ENCODE results near the gene PRSS22. TPM values are rescaled to one million over a fixed set of nuclear protein-coding genes. Genes with fewer than 3 reads are reported as not detected.

The PRSS22 gene
- total RNA-seq, 1 experiment from 2014 or later, result 141 TPM

- CTCF ChIA-PET, result no interaction called here
- H3K9me3 Mint-ChIP-seq (ENCODE audit: low read depth, unreplicated experiment), result no peaks in the 10 kb centered on the region
- peaks cover 40% of the 10 kb centered on the region for H3K4me1 Mint-ChIP-seq (ENCODE audit: low read depth, unreplicated experiment)
- H3K4me3 Mint-ChIP-seq (ENCODE audit: low read depth, unreplicated experiment), result no peak overlapping the region
- no peak for DNase-seq
- peaks cover 22% of the 10 kb centered on the region for H3K36me3 Mint-ChIP-seq (ENCODE audit: insufficient read depth, unreplicated experiment)
- no TSS peak for BruUV-seq (replicated peaks)
- intact Hi-C loops (cut with micrococcal nuclease; ENCODE audit: unreplicated experiment), result no loop called here
- no peak for TF ChIP-seq CTCF (IDR thresholded peaks at IDR 0.05; ENCODE audit: unreplicated experiment)
- H3K27me3 Mint-ChIP-seq (ENCODE audit: unreplicated experiment), result no peaks in the 10 kb centered on the region
- H3K27ac Mint-ChIP-seq (ENCODE audit: unreplicated experiment), result no peak overlapping the region
These were observed 14.4 kb downstream of the PRSS22 start for GRCh38 chr16:2843526-2843925.

GRCh38 chr16:2842340-2843000 is 15.5 kb downstream of the PRSS22 start:
- Mint-ChIP-seq H3K36me3 (ENCODE audit: insufficient read depth, unreplicated experiment) (peaks cover 25% of the 10 kb centered on the region), H3K9me3 (ENCODE audit: low read depth, unreplicated experiment) (no peaks in the 10 kb centered on the region), H3K27me3 (ENCODE audit: unreplicated experiment) (no peaks in the 10 kb centered on the region), H3K27ac (ENCODE audit: unreplicated experiment) (no peak overlapping the region), H3K4me1 (ENCODE audit: low read depth, unreplicated experiment) (peaks cover 50% of the 10 kb centered on the region), H3K4me3 (ENCODE audit: low read depth, unreplicated experiment) (no peak overlapping the region)
- no TSS peak for BruUV-seq (replicated peaks)
- CTCF ChIA-PET, result interaction anchor here (0.9 kb wide), 1 partner anchor 14 kb away, joined by 4 read pairs; no protein-coding TSS in a partner anchor
- TF ChIP-seq CTCF (IDR thresholded peaks at IDR 0.05; ENCODE audit: unreplicated experiment), result peak; percentile 33
- DNase-seq, result no peak
- intact Hi-C loops (cut with micrococcal nuclease; ENCODE audit: unreplicated experiment), result no loop called here

- H3K27me3 Mint-ChIP-seq (ENCODE audit: unreplicated experiment), result no peaks in the 10 kb centered on the region
- no peak for DNase-seq
- intact Hi-C loops (cut with micrococcal nuclease; ENCODE audit: unreplicated experiment), result no loop called here
- peaks cover 50% of the 10 kb centered on the region for H3K4me1 Mint-ChIP-seq (ENCODE audit: low read depth, unreplicated experiment)
- TF ChIP-seq CTCF (IDR thresholded peaks at IDR 0.05; ENCODE audit: unreplicated experiment), result no peak
- no peaks in the 10 kb centered on the region for H3K9me3 Mint-ChIP-seq (ENCODE audit: low read depth, unreplicated experiment)
- H3K27ac Mint-ChIP-seq (ENCODE audit: unreplicated experiment), result no peak overlapping the region
- no TSS peak for BruUV-seq (replicated peaks)
- H3K4me3 Mint-ChIP-seq (ENCODE audit: low read depth, unreplicated experiment), result no peak overlapping the region
- peaks cover 26% of the 10 kb centered on the region for H3K36me3 Mint-ChIP-seq (ENCODE audit: insufficient read depth, unreplicated experiment)
- CTCF ChIA-PET, result no interaction called here
These were observed 16.2 kb downstream of the PRSS22 start for GRCh38 chr16:2841606-2842339.

GRCh38 chr16:2840914-2841313 is 17.1 kb downstream of the PRSS22 start:
- CTCF ChIA-PET, result no interaction called here
- peaks cover 30% of the 10 kb centered on the region for H3K36me3 Mint-ChIP-seq (ENCODE audit: insufficient read depth, unreplicated experiment)

More at GRCh38 chr16:2840914-2841313, 17.1 kb downstream of the PRSS22 start:
- no peak for TF ChIP-seq CTCF (IDR thresholded peaks at IDR 0.05; ENCODE audit: unreplicated experiment)
- Mint-ChIP-seq H3K4me3 (ENCODE audit: low read depth, unreplicated experiment) (no peak overlapping the region), H3K27me3 (ENCODE audit: unreplicated experiment) (no peaks in the 10 kb centered on the region), H3K9me3 (ENCODE audit: low read depth, unreplicated experiment) (no peaks in the 10 kb centered on the region), H3K4me1 (ENCODE audit: low read depth, unreplicated experiment) (peaks cover 50% of the 10 kb centered on the region), H3K27ac (ENCODE audit: unreplicated experiment) (no peak overlapping the region)
- intact Hi-C loops (cut with micrococcal nuclease; ENCODE audit: unreplicated experiment), result no loop called here
- no TSS peak for BruUV-seq (replicated peaks)
- no peak for DNase-seq

Measured in Calu3 (cell line).